ENCODE results near the gene C1orf116. TPM values are rescaled to one million over a fixed set of nuclear protein-coding genes. Genes with fewer than 3 reads are reported as not detected.

Gene C1orf116
- total RNA-seq, 1 experiment from 2014 or later = 36.7 TPM

DNA sequence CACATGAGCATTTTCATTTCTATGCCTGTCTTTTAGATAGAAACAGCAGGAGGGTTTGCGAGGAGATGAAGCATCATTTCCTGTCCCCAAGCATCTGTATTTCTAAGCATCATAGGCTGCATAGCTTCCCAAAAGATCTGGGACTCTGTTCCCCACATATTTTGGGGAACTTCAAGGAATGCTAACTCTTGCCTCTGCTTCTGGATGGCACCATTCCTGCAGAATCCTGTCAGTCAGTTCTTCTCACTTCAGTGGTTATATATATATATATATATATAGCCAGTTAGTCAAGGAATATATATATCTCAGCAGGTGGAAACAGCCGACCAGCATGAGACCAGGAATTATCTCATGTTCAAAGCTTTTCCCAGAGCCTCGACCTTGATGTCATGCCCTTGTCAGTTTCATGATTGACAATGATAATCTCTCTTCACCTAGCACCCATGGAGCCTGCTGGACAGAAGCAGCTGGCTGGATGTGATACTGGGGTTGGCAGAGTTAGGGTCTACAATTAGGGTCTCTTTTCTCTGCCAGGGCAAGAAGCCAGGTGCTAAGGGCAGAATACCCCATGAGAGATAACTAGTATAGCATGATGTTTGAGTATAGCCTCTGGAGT lies 22.9 kb upstream of the C1orf116 start:
- no peaks in the 10 kb centered on the region for H3K9me2 ChIP-seq (ENCODE audit: insufficient read depth)
- peaks cover 12% of the 10 kb centered on the region for H3K79me2 ChIP-seq (ENCODE audit: low read depth)
- ChIA-PET CTCF (no interaction called here), POLR2A (ENCODE audit: unreplicated experiment) (no interaction called here)
- no peaks in the 10 kb centered on the region for H4K20me1 ChIP-seq (ENCODE audit: insufficient read depth)
- H3K36me3 ChIP-seq (ENCODE audit: low read depth) = no peaks in the 10 kb centered on the region; the same call in 1 of the 2 replicates
- intact Hi-C loops (cut with micrococcal nuclease; ENCODE audit: unreplicated experiment) = loop anchor here (10.0 kb wide), 1 partner anchor 421 kb away; the partner anchor contains the start of gene DYRK3
- no peak overlapping the region for H3K4me2 ChIP-seq
- no peaks in the 10 kb centered on the region for H3K27me3 ChIP-seq (ENCODE audit: insufficient read depth, low read depth)
- no peak overlapping the region for H3K27ac ChIP-seq
- peaks cover 10% of the 10 kb centered on the region for H3K4me1 ChIP-seq (replicated peaks; ENCODE audit: insufficient read depth)
- H3F3A ChIP-seq (ENCODE audit: insufficient read depth, low read depth) = peaks cover 31% of the 10 kb centered on the region
- H3K9me3 ChIP-seq (ENCODE audit: insufficient read depth, low read depth) = no peaks in the 10 kb centered on the region
- no peak for DNase-seq
- TF ChIP-seq, protein P1, sequence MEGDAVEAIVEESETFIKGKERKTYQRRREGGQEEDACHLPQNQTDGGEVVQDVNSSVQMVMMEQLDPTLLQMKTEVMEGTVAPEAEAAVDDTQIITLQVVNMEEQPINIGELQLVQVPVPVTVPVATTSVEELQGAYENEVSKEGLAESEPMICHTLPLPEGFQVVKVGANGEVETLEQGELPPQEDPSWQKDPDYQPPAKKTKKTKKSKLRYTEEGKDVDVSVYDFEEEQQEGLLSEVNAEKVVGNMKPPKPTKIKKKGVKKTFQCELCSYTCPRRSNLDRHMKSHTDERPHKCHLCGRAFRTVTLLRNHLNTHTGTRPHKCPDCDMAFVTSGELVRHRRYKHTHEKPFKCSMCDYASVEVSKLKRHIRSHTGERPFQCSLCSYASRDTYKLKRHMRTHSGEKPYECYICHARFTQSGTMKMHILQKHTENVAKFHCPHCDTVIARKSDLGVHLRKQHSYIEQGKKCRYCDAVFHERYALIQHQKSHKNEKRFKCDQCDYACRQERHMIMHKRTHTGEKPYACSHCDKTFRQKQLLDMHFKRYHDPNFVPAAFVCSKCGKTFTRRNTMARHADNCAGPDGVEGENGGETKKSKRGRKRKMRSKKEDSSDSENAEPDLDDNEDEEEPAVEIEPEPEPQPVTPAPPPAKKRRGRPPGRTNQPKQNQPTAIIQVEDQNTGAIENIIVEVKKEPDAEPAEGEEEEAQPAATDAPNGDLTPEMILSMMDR (conservative IDR thresholded peaks at IDR 0.05) = no peak
- TF ChIP-seq EZH2 (IDR thresholded peaks at IDR 0.05; ENCODE audit: low read depth) = no peak
- H2AFZ ChIP-seq = no peak overlapping the region
- no peak overlapping the region for H3K4me3 ChIP-seq
- BruUV-seq (replicated peaks) = no TSS peak

DNA sequence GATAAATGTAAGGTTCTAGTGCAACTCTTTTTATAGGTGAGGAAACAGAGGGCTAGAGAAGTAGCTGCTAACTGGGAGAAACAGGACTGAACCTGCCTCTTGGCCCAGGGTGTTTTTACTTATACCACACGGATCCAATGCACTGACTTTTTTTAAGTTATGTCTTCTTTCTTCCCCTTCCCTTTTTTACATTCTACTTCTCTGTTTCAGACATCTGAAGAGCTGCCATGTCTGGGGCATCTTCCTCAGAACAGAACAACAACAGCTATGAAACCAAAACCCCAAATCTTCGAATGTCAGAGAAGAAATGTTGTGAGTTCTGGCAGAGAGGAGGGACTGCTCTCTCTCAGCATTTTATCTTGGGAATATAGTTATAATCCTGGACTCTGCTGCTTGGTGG lies 21.9 kb upstream of the C1orf116 start:
- BruUV-seq (replicated peaks) = no TSS peak
- Histone ChIP-seq H3K4me1 (replicated peaks; ENCODE audit: insufficient read depth) (peaks cover 13% of the 10 kb centered on the region), H3K27me3 (ENCODE audit: insufficient read depth, low read depth) (no peaks in the 10 kb centered on the region), H3K9me3 (ENCODE audit: insufficient read depth, low read depth) (no peaks in the 10 kb centered on the region), H3K79me2 (ENCODE audit: low read depth) (peaks cover 22% of the 10 kb centered on the region), H3K9me2 (ENCODE audit: insufficient read depth) (no peaks in the 10 kb centered on the region), H3K4me2 (no peak overlapping the region), H4K20me1 (ENCODE audit: insufficient read depth) (0 out of 2 replicates have a peak, but pooled peaks cover 3% of the 10 kb centered on the region), H3K4me3 (no peak overlapping the region), H2AFZ (no peak overlapping the region), H3K27ac (no peak overlapping the region), H3F3A (ENCODE audit: insufficient read depth, low read depth) (peaks cover 36% of the 10 kb centered on the region), H3K36me3 (ENCODE audit: low read depth) (no peaks in the 10 kb centered on the region)
- intact Hi-C loops (cut with micrococcal nuclease; ENCODE audit: unreplicated experiment) = loop anchor here (5.0 to 10.0 kb wide), 2 partner anchors 420 to 698 kb away; partner anchors contain the start of genes CD46 and DYRK3
- TF ChIP-seq EZH2 (IDR thresholded peaks at IDR 0.05; ENCODE audit: low read depth) = no peak
- TF ChIP-seq, protein P1 (conservative IDR thresholded peaks at IDR 0.05) = no peak
- ChIA-PET CTCF (no interaction called here), POLR2A (ENCODE audit: unreplicated experiment) (interaction anchor here (0.6 kb wide), 1 partner anchor 370 kb away, joined by 3 read pairs; the partner anchor contains the start of gene MAPKAPK2)
- DNase-seq = no peak

DNA sequence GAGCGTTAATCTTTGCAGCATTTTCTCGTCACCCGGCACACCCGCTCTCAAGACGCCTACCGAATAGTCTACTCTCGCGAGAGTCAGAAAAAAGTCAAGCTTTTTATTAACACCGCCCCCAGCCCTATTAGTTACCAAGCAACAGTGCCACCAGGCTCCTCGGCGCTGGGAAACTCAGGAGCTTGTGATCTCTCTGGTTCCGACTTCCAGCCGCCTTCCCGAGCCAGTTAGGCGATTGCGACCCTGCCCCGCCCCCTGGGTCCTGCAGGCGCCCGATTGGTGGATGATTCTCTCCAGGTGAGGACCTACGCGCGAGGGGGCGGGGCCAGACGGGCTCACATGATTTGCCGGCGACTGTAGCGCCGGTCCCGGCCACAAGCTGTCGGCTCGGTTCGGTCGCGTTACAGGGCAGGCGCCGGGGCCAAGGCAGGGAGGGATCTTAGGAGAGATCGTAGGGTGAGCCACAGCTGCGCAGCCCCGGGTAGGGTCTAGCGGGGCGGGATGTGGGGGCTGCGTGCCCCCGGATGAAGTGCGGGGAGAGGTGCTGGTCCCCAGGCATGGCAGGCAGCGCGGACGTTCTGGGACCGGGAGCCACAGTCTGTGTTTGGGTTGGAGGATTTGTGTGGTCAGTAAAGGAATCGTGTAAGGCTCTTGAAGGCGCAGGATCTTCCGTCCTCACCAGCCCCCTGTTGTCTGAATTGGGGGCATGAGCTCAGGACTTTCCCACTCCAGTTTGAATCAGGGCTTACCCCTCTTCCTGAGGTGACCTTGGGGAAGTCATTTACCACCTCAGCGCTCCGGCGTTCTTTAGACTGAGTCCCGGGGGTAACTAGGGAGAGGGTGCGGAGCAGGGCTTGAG lies 20.6 kb upstream of the C1orf116 start, which contains the start of gene PFKFB2:
PFKFB2 (plus strand) TSS at position 365 of the 859 bp plus-strand sequence. CDS start 1,443 bp downstream, outside the sequence.
- TSS peak; percentile 43 for BruUV-seq (replicated peaks)
- H3K9me2 ChIP-seq (ENCODE audit: insufficient read depth) = no peaks in the 10 kb centered on the region
- peak within 1 kb of the TSS; percentile 97 for H2AFZ ChIP-seq
- H3K4me3 ChIP-seq = peak within 1 kb of the TSS; percentile 93
- 0 out of 2 replicates have a peak, but pooled peaks cover 9% of the 10 kb centered on the region for H4K20me1 ChIP-seq (ENCODE audit: insufficient read depth)
- POLR2A ChIA-PET (ENCODE audit: unreplicated experiment) = interaction anchor here (0.6 to 1.5 kb wide), 13 partner anchors 21 to 1306 kb away, joined by 3 to 51 read pairs (median 5); partner anchors contain the start of genes C1orf116 and CD55
- peaks cover 36% of the 10 kb centered on the region for H3K79me2 ChIP-seq (ENCODE audit: low read depth)
- TF ChIP-seq, protein P1 (conservative IDR thresholded peaks at IDR 0.05) = no peak; the same call in 1 of the 2 replicates
- no peak for TF ChIP-seq EZH2 (IDR thresholded peaks at IDR 0.05; ENCODE audit: low read depth)
- no peaks in the 10 kb centered on the region for H3K9me3 ChIP-seq (ENCODE audit: insufficient read depth, low read depth)
- CTCF ChIA-PET = interaction anchor here (0.7 to 1.7 kb wide), 5 partner anchors 21 to 417 kb away, joined by 3 to 6 read pairs (median 6); partner anchors contain the start of gene C1orf116
- peak; percentile 98 to 99 for DNase-seq
- H3K27ac ChIP-seq = peak within 1 kb of the TSS; percentile 92
- peaks cover 13% of the 10 kb centered on the region for H3K36me3 ChIP-seq (ENCODE audit: low read depth)
- peak within 1 kb of the TSS; percentile 86 for H3K4me2 ChIP-seq
- intact Hi-C loops (cut with micrococcal nuclease; ENCODE audit: unreplicated experiment) = loop anchor here (2.0 to 10.0 kb wide), 3 partner anchors 70 to 699 kb away; partner anchors contain the start of genes CD46 and DYRK3
- H3F3A ChIP-seq (ENCODE audit: insufficient read depth, low read depth) = peaks cover 36% of the 10 kb centered on the region
- peaks cover 26% of the 10 kb centered on the region for H3K4me1 ChIP-seq (replicated peaks; ENCODE audit: insufficient read depth)
- H3K27me3 ChIP-seq (ENCODE audit: insufficient read depth, low read depth) = no peaks in the 10 kb centered on the region
